Measurements from ENCODE around the gene TMEM134.
A peak's percentile ranks its signal among the peaks of the same experiment; 100 is the strongest.
"Not testable (repeated sequence)": the region's sequence is repeated elsewhere in the genome, so short reads cannot be mapped to it uniquely, and the experiment has no call there.

Gene TMEM134

GRCh38 chr11:67438158-67438902 is 30.7 kb downstream of the TMEM134 start:
- no peak for DNase-seq (ENCODE audit: low read depth)

DNA sequence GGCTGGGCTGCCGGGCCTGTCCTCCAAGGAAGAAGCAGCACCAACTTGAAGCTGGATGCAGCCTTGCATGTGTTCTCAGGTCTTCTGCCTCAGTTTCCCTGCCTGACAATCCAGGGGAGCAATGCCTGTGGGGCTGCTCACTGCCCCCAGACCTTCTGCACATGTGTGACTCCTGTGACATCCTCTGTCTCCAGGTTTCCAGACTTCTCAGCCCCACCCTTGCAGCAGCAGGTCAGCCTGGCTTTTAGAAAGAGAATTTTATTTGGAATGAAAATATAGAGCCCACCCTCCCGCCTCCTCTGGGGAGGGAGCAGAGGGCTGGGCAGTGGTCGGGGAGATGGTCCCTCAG is 31.3 kb downstream of the TMEM134 start:
- DNase-seq (ENCODE audit: low read depth), result no peak

- DNase-seq (ENCODE audit: low read depth), result no peak
Measured at GRCh38 chr11:67437082-67437808, 31.8 kb downstream of the TMEM134 start, which contains the start of gene PTPRCAP. TSS of gene PTPRCAP (minus strand) at chr11:67437682. CDS start at chr11:67437619, 63 bp downstream.

GRCh38 chr11:67436459-67437081 is 32.5 kb downstream of the TMEM134 start:
- no peak for DNase-seq (ENCODE audit: low read depth)

- no peak for DNase-seq (ENCODE audit: low read depth)
Measured at GRCh38 chr11:67435727-67436458, 33.2 kb downstream of the TMEM134 start.

DNA sequence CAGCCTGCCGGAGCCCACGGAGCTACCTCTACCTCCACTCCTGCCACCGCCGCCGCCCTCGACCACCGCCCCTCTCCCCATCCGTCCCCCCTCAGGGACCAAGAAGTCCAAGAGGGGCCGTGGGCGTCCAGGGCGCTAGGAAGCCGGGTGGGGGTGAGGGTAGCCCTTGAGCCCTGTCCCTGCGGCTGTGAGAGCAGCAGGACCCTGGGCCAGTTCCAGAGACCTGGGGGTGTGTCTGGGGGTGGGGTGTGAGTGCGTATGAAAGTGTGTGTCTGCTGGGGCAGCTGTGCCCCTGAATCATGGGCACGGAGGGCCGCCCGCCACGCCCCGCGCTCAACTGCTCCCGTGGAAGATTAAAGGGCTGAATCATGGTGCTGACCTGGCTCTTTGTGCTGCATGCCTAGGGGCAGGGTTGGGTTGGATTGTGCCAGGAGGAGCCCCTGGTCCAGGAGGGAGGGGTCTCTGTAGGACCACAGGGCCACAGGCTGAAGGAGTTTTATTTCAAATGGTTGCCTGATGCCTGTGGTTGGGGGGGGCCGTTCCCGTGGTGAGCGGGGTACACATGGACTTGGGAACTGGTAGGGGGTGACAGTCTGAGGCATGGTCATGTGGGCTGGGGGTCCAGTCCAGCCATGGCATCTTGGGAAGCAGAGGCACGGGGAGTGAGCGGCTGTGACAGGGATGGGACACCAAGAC is 33.9 kb downstream of the TMEM134 start:
- no peak for DNase-seq (ENCODE audit: low read depth)

DNA sequence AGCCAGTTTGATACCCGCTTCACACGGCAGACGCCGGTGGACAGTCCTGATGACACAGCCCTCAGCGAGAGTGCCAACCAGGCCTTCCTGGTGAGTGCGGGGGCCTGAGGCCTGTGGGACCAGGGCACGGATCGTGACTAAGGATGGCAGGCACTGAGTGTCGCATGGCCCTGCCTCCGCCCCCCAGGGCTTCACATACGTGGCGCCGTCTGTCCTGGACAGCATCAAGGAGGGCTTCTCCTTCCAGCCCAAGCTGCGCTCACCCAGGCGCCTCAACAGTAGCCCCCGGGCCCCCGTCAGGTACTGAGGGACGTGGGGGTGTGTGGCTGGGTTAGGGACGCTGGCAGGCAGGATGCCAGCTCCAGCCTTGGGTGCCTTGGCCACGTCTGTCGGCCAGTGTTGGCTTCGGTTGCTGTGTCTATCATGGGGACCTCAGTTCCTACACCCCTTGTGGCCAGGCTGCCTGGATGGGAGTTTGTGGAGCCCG is 34.6 kb downstream of the TMEM134 start:
- DNase-seq (ENCODE audit: low read depth), result no peak

DNA sequence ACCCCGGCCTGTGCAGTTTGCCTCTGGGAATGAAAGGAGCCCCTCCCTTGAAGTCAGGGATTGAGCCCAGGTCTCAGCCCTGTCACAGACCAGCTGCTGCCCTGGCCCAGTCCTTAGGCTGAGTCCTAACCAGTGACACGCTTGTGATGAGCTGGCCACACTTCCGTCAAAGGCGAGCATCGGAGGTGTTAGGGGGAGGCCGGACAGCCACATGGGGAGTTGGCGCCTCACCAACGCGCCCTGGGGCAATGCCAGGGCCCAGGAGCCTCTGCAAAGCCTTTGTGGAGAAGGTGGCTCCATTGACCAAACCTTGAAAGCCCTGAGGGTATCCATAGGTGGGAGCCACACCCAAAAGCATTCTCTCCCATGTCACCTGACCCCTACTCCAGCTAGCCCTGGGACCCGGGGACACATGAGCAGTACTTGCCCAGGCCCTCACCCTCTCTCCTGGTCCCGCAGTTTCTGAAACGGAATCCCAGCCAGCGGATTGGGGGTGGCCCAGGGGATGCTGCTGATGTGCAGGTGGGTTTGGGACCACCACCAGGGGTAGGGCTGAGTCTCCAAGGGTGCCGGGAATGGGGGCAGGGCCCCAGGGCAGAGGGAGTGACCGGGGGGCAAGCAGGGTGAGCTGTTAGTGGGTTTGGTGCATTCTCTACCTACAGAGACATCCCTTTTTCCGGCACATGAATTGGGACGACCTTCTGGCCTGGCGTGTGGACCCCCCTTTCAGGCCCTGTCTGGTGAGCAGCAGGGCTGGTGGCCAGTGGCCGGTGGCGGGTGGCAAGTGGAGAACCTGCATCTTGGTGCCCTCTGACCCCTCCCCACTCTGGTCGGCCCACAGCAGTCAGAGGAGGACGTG is 35.3 kb downstream of the TMEM134 start:
- no peak for DNase-seq (ENCODE audit: low read depth)

DNA sequence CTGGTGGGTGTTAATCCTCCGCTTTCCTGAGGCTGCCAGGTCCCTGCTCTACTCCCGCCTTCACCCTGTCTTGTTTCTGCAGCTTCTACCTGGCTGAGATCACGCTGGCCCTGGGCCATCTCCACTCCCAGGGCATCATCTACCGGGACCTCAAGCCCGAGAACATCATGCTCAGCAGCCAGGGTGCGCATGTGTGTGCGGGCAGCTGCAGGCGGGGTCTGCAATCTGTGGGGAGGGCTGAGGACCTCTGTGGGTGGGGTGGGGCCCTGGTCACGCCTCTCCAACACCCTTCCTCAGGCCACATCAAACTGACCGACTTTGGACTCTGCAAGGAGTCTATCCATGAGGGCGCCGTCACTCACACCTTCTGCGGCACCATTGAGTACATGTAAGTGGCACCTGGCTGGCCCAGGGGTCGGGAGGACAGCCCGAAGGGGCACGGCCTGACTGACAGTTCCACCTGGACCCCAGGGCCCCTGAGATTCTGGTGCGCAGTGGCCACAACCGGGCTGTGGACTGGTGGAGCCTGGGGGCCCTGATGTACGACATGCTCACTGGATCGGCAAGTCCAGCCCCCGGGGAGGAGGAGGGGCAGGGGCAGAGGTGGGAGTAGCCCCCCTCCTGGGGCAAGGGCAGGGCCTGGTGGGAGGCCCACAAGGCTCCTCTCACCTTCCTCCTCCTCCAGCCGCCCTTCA is 36.2 kb downstream of the TMEM134 start:
- DNase-seq (ENCODE audit: low read depth), result no peak

GRCh38 chr11:67431346-67432249 is 37.5 kb downstream of the TMEM134 start:
- DNase-seq (ENCODE audit: low read depth), result no peak

DNA sequence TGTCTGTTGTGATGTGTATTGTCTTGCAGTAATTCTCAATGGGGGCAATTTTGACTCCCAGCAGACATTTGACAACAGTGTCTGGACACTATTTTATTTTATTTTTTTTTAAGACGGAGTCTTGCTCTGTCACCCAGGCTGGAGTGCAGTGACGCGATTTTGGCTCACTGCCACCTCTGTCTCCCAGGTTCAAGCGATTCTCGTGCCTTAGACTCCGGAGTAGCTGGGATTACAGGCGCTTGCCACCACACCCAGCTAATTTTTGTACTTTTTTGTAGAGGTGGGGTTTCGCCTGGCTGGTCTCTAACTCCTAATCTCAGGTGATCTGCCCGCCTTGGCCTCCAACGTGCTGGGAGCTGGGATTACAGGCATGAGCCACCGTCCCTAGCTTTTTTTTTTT is 39.3 kb downstream of the TMEM134 start:
- DNase-seq (ENCODE audit: low read depth), result no peak

DNA sequence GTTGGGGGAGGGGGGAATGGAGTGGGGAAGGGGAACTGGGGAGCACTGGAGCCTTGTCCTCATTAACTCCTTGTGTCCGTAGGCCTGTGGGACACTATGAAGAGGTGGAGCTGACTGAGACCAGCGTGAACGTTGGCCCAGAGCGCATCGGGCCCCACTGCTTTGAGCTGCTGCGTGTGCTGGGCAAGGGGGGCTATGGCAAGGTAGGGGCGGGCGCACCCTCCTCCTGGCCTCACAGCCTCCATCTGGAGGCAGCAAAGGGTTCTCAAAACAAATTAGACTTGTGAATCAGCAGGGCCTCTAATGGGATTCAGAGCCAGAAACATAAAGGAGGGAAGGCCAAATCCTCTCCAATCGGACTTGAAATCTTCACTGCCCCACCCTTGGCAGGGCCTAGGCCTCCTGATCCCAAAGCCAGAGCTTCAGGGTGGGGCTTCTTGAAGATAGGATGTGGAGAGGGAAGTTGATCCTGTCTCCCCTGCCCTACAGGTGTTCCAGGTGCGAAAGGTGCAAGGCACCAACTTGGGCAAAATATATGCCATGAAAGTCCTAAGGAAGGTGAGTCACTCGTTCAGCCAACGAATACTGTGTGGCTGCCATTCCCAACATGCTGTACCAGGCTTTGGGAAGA is 39.9 kb downstream of the TMEM134 start:
- DNase-seq (ENCODE audit: low read depth), result no peak

DNA sequence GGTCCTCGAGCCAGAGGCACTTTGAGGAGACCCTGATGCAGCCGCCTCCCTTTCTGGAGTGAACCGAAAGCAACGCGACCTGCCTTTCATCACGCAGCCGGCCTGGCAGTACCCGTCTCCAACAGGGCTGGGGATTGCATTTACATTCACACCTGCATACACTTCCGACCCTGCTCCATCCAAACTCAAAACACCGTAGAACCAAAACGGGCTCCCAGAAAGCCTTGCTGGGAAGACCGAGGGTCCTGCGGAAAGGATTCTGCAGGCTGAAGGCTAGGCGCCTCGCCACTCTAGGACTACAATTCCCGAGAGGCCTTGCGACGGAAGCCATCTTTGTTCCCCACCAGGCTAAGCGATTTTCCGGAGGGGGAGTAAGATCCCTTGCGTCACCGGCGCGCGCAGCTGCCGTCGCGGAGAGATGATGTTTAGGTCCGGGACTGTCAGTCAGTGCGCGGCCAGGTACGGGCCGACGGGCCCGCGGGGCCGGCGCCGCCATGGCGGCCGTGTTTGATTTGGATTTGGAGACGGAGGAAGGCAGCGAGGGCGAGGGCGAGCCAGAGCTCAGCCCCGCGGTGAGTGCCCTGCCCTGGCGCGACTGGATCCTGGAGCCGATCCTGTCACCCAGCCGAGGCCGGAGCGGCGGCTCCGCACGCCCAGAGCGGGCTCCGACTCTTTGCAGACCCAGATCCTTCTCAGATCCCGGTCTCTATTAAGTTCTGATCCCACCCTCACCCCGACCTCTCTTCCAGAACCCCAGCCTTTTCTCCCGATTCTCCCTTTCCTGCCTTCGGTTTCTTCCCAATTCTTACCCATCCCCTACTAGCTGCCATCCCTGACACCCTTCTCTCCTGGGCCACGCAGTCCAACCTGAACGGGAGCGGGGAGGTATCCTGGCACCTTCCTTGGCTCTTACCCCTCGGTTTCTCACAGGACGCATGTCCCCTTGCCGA is 40.7 kb downstream of the TMEM134 start, which contains the start of gene RPS6KB2:
Gene RPS6KB2, plus strand, starts transcription at position 443 of the 950 bp plus-strand sequence. Its CDS starts 52 bp downstream, at position 495.
- DNase-seq (ENCODE audit: low read depth), result peak; percentile 98

DNA sequence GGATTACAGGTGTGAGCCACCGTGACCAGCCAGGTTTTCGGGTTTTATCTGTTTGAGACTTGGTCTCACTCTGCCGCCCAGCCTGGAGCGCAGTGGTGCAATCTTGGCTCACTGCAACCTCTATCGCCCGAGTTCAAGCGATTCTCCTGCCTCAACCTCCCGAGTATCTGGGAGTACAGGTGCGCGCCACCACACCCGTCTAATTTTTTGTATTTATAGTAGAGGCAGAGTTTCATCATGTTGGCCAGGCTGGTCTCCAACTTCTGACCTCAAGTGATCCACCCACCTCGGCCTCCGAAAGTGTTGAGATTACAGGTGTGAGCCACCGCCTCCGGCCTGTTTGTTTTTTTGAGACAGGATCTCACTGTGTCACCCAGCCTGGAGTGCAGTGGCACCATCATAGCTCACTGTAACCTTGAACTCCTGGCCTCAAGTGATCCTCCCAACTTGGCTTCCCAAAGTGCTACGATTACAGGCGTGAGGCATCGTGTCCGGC is 41.6 kb downstream of the TMEM134 start:
- DNase-seq (ENCODE audit: low read depth), result not testable (repeated sequence)

GRCh38 chr11:67423891-67424613 is 45.0 kb downstream of the TMEM134 start:
- DNase-seq (ENCODE audit: low read depth), result no peak

DNA sequence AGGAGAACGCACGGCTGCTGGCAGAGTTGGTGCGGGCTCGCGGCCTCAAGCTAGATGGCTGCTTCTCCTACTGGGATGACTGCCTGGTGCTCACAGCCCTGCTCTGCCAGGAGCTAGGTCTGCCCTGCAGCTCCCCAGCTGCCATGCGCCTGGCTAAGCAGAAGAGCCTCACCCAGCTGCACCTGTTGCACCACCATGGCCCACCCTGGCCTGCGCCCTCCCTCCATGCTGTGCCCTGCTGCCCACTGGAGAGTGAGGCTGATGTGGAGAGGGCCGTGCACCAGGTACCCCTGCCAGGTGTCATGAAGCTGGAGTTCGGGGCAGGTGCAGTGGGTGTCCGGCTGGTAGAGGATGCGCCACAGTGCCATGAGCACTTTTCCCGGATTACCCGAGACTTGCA is 45.6 kb downstream of the TMEM134 start:
- no peak for DNase-seq (ENCODE audit: low read depth)
